HEK293 (cell line): ENCODE results near the gene AKAP6.

ENCODE experiments used
- CTCF ChIA-PET: fragments of 350-600 bp; formaldehyde crosslinking; extraction: SDS; loops from one replicate; lab custom pipeline; 2021; ENCODE audit warnings: antibody characterized with exemption; lab: Yijun Ruan, JAX
- POLR2A ChIA-PET: fragments of 300-600 bp; formaldehyde crosslinking; extraction: SDS; loops from one replicate; lab custom pipeline; 2020; ENCODE audit warnings: antibody characterized with exemption, inconsistent platforms; lab: Yijun Ruan, JAX
- H3K27ac ChIP-seq: fragments of 200-500 bp; sonication (Bioruptor generic); 2 replicates; pipeline ENCODE4 v1.5.1; 2014; ENCODE audit warnings: low read depth, low read length, control low read depth, inconsistent platforms; ENCODE audit errors: extremely low read depth
- H3K36me3 ChIP-seq, 2 experiments: fragments of 200-500 bp in 1 of 2; sonication (Bioruptor generic) in 1 of 2; 1 replicate in 1 of 2; 2 replicates in 1 of 2; pipeline ENCODE4 v1.5.1; 2014 to 2017; ENCODE audit warnings: inconsistent platforms in 2 of 2, low read length in 2 of 2; ENCODE audit not compliant: control insufficient read depth in 2 of 2, insufficient read depth in 1 of 2
- H3K4me1 ChIP-seq: fragments of 200-500 bp; sonication (Bioruptor generic); 2 replicates; pipeline ENCODE4 v1.5.1; 2014; ENCODE audit warnings: mild to moderate bottlenecking, low read length, inconsistent platforms; ENCODE audit not compliant: control insufficient read depth, insufficient read depth
- H3K4me3 ChIP-seq: 2 replicates; pipeline ENCODE4 v1.5.1; 2011; ENCODE audit warnings: low read depth, mild to moderate bottlenecking, control low read depth, low read length, moderate library complexity
- H3K9me3 ChIP-seq: fragments of 200-500 bp; sonication (Bioruptor generic); 2 replicates; pipeline ENCODE4 v1.5.1; 2014; ENCODE audit warnings: low read depth, low read length, inconsistent platforms; ENCODE audit not compliant: control insufficient read depth, insufficient read depth
- CTCF ChIP-seq: fragments of 450-650 bp; formaldehyde crosslinking; IDR thresholded peaks from 2 replicates; pipeline ENCODE4 v1.5.1; 2016; ENCODE audit warnings: missing biosample characterization, missing genetic modification characterization
- GLI4 ChIP-seq: fragments of 450-650 bp; formaldehyde crosslinking; IDR thresholded peaks from 2 replicates; pipeline ENCODE4 v1.5.1; 2016; ENCODE audit warnings: missing biosample characterization, missing genetic modification characterization
- GLIS2 ChIP-seq: fragments of 450-650 bp; formaldehyde crosslinking; IDR thresholded peaks from 2 replicates; pipeline ENCODE4 v1.5.1; 2016; ENCODE audit warnings: missing biosample characterization, missing genetic modification characterization
- HOXA7 ChIP-seq: sonication (generic); formaldehyde crosslinking; IDR thresholded peaks from 2 replicates; pipeline ENCODE4 v1.8.1; 2022; ENCODE audit warnings: missing genetic modification reagents, borderline replicate concordance
- PATZ1 ChIP-seq: fragments of 450-650 bp; formaldehyde crosslinking; IDR thresholded peaks from 2 replicates; pipeline ENCODE4 v1.5.1; 2016; ENCODE audit warnings: missing biosample characterization, missing genetic modification characterization
- PRDM6 ChIP-seq: fragments of 450-650 bp; formaldehyde crosslinking; IDR thresholded peaks from 2 replicates; pipeline ENCODE4 v1.5.1; 2017; ENCODE audit warnings: missing biosample characterization, missing genetic modification characterization
- ZBTB1 ChIP-seq: fragments of 450-650 bp; formaldehyde crosslinking; IDR thresholded peaks from 2 replicates; pipeline ENCODE4 v1.5.1; 2016; ENCODE audit warnings: missing biosample characterization, missing genetic modification characterization
- ZNF155 ChIP-seq: fragments of 450-650 bp; formaldehyde crosslinking; IDR thresholded peaks from 2 replicates; pipeline ENCODE4 v1.5.1; 2016; ENCODE audit warnings: missing biosample characterization, missing genetic modification characterization
- ZNF2 ChIP-seq: fragments of 450-650 bp; formaldehyde crosslinking; IDR thresholded peaks from 2 replicates; pipeline ENCODE4 v1.5.1; 2016; ENCODE audit warnings: missing biosample characterization, missing genetic modification characterization
- ZNF221 ChIP-seq: fragments of 450-650 bp; formaldehyde crosslinking; IDR thresholded peaks from 2 replicates; pipeline ENCODE4 v1.5.1; 2017; ENCODE audit warnings: missing biosample characterization, missing genetic modification characterization, borderline replicate concordance
- ZNF292 ChIP-seq: fragments of 450-650 bp; formaldehyde crosslinking; IDR thresholded peaks from 2 replicates; pipeline ENCODE4 v1.5.1; 2016; ENCODE audit warnings: low read depth, missing biosample characterization, missing genetic modification characterization, borderline replicate concordance
- ZNF350 ChIP-seq: fragments of 450-650 bp; formaldehyde crosslinking; IDR thresholded peaks from 2 replicates; pipeline ENCODE4 v1.5.0; 2017; ENCODE audit warnings: missing biosample characterization, mild to moderate bottlenecking, missing genetic modification characterization
- ZNF404 ChIP-seq: fragments of 450-650 bp; formaldehyde crosslinking; IDR thresholded peaks from 2 replicates; pipeline ENCODE4 v1.5.1; 2017; ENCODE audit warnings: missing biosample characterization, missing genetic modification characterization
- ZNF510 ChIP-seq: fragments of 450-650 bp; formaldehyde crosslinking; IDR thresholded peaks from 2 replicates; pipeline ENCODE4 v1.5.1; 2018; ENCODE audit warnings: mild to moderate bottlenecking, missing genetic modification characterization, missing biosample characterization; ENCODE audit not compliant: insufficient replicate concordance
- ZNF530 ChIP-seq: fragments of 450-650 bp; formaldehyde crosslinking; IDR thresholded peaks from 2 replicates; pipeline ENCODE4 v1.5.1; 2016; ENCODE audit warnings: low read depth, missing biosample characterization, missing genetic modification characterization
- ZNF544 ChIP-seq: fragments of 450-650 bp; formaldehyde crosslinking; IDR thresholded peaks from 2 replicates; pipeline ENCODE4 v1.5.0; 2017; ENCODE audit warnings: missing biosample characterization, missing genetic modification characterization
- ZNF658 ChIP-seq: fragments of 450-650 bp; formaldehyde crosslinking; IDR thresholded peaks from 2 replicates; pipeline ENCODE4; 2016; ENCODE audit warnings: missing biosample characterization, missing genetic modification characterization
- TF ChIP-seq, protein P1 (sequence below): fragments of 450-650 bp; formaldehyde crosslinking; IDR thresholded peaks from 2 replicates; pipeline ENCODE4 v1.5.1; 2016; ENCODE audit warnings: missing biosample characterization, missing genetic modification characterization, borderline replicate concordance
- TF ChIP-seq, protein P2 (sequence below): fragments of 450-650 bp; formaldehyde crosslinking; IDR thresholded peaks from 2 replicates; pipeline ENCODE4 v1.5.1; 2016; ENCODE audit warnings: missing biosample characterization, missing genetic modification characterization

AKAP6 gene

GRCh38 chr14:32400480-32400879 lies 71.4 kb downstream of the AKAP6 start:
- H3K27ac ChIP-seq: no peak overlapping the region
- ChIA-PET CTCF (no interaction called here), POLR2A (no interaction called here)
- H3K36me3 ChIP-seq: no peaks in the 10 kb centered on the region
- no peaks in the 10 kb centered on the region for H3K9me3 ChIP-seq
- H3K4me3 ChIP-seq: no peak overlapping the region
- TF ChIP-seq ZNF155 (tag by site-specific recombination) (no peak), PATZ1 (no peak)
- H3K4me1 ChIP-seq: peaks cover 7% of the 10 kb centered on the region

- Histone ChIP-seq H3K9me3 (no peaks in the 10 kb centered on the region), H3K4me3 (no peak overlapping the region), H3K36me3 (no peaks in the 10 kb centered on the region), H3K4me1 (peaks cover 8% of the 10 kb centered on the region), H3K27ac (no peak overlapping the region)
- CTCF ChIA-PET: interaction anchor here (0.6 kb wide), 1 partner anchor 999 kb away, joined by 3 read pairs; no protein-coding TSS in a partner anchor
- TF ChIP-seq ZNF510 (tag by site-specific recombination) (no peak), GLIS2 (no peak), CTCF (tag by site-specific recombination) (no peak), ZNF658 (tag by site-specific recombination) (no peak), ZNF221 (tag by site-specific recombination) (no peak), ZNF155 (tag by site-specific recombination) (no peak)
- TF ChIP-seq, protein P1, sequence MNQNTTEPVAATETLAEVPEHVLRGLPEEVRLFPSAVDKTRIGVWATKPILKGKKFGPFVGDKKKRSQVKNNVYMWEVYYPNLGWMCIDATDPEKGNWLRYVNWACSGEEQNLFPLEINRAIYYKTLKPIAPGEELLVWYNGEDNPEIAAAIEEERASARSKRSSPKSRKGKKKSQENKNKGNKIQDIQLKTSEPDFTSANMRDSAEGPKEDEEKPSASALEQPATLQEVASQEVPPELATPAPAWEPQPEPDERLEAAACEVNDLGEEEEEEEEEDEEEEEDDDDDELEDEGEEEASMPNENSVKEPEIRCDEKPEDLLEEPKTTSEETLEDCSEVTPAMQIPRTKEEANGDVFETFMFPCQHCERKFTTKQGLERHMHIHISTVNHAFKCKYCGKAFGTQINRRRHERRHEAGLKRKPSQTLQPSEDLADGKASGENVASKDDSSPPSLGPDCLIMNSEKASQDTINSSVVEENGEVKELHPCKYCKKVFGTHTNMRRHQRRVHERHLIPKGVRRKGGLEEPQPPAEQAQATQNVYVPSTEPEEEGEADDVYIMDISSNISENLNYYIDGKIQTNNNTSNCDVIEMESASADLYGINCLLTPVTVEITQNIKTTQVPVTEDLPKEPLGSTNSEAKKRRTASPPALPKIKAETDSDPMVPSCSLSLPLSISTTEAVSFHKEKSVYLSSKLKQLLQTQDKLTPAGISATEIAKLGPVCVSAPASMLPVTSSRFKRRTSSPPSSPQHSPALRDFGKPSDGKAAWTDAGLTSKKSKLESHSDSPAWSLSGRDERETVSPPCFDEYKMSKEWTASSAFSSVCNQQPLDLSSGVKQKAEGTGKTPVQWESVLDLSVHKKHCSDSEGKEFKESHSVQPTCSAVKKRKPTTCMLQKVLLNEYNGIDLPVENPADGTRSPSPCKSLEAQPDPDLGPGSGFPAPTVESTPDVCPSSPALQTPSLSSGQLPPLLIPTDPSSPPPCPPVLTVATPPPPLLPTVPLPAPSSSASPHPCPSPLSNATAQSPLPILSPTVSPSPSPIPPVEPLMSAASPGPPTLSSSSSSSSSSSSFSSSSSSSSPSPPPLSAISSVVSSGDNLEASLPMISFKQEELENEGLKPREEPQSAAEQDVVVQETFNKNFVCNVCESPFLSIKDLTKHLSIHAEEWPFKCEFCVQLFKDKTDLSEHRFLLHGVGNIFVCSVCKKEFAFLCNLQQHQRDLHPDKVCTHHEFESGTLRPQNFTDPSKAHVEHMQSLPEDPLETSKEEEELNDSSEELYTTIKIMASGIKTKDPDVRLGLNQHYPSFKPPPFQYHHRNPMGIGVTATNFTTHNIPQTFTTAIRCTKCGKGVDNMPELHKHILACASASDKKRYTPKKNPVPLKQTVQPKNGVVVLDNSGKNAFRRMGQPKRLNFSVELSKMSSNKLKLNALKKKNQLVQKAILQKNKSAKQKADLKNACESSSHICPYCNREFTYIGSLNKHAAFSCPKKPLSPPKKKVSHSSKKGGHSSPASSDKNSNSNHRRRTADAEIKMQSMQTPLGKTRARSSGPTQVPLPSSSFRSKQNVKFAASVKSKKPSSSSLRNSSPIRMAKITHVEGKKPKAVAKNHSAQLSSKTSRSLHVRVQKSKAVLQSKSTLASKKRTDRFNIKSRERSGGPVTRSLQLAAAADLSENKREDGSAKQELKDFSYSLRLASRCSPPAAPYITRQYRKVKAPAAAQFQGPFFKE: no peak
- POLR2A ChIA-PET: no interaction called here
Observed at GRCh38 chr14:32403021-32403420, 73.9 kb downstream of the AKAP6 start.

GRCh38 chr14:32403688-32404087 lies 74.6 kb downstream of the AKAP6 start:
- Histone ChIP-seq H3K36me3 (no peaks in the 10 kb centered on the region), H3K27ac (no peak overlapping the region)
- CTCF ChIA-PET: interaction anchor here (0.6 kb wide), 1 partner anchor 1000 kb away, joined by 3 read pairs; no protein-coding TSS in a partner anchor
- POLR2A ChIA-PET: no interaction called here
- TF ChIP-seq ZNF350 (no peak), ZNF2 (tag by site-specific recombination) (no peak), ZNF544 (tag by site-specific recombination) (no peak), HOXA7 (no peak), PRDM6 (tag by site-specific recombination) (no peak), ZNF292 (tag by site-specific recombination) (no peak), ZBTB1 (tag by site-specific recombination) (no peak), ZNF530 (tag by site-specific recombination) (no peak), GLI4 (tag by site-specific recombination) (no peak), ZNF404 (tag by site-specific recombination) (no peak)
- TF ChIP-seq, protein P2, sequence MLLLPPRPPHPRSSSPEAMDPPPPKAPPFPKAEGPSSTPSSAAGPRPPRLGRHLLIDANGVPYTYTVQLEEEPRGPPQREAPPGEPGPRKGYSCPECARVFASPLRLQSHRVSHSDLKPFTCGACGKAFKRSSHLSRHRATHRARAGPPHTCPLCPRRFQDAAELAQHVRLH (tag by site-specific recombination): no peak
- TF ChIP-seq, all 188 proteins: peak for 0
- Histone ChIP-seq H3K4me3 (no peak overlapping the region), H3K4me1 (0 out of 2 replicates have a peak, but pooled peaks cover 4% of the 10 kb centered on the region), H3K9me3 (no peaks in the 10 kb centered on the region)
